ENCODE measurements around the gene SLC41A3.

DNA sequence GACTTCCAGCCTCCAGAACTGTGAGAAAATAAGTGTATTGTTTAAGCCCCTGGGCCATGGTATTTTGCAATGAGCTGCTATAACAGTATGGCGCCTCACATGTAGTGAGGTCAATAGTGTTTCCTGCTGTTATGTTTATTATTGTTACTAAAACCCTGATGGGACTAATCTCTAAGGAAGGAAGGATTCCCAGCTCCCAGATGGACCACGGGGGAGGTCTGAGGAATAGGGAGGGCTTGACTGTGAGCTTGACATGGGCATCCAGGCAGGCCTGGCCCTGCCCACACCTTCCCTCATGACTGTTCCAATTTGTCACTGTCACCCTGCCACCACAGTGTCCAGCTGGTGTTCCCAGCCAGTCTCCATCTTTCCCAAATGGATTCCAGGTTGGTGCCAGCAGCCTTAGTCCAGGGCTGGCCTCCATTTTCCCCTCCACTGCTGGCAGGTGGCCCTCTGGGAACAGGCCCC is 14.5 kb upstream of the SLC41A3 start:
- TF ChIP-seq MTA3 (IDR thresholded peaks at IDR 0.05; ENCODE audit: borderline replicate concordance, low read length) (no peak), EZH2 (IDR thresholded peaks at IDR 0.05; ENCODE audit: borderline replicate concordance, control insufficient read depth, low read depth, low read length) (no peak), FOXK2 (IDR thresholded peaks at IDR 0.05) (no peak)
- TF ChIP-seq, protein P1, sequence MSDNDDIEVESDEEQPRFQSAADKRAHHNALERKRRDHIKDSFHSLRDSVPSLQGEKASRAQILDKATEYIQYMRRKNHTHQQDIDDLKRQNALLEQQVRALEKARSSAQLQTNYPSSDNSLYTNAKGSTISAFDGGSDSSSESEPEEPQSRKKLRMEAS (IDR thresholded peaks at IDR 0.05; ENCODE audit: low read depth, low read length), result no peak
